Fibroblast of upper back skin (primary cell): Measurements from ENCODE around the gene NRN1.
"Not testable (repeated sequence)": the region's sequence is repeated elsewhere in the genome, so short reads cannot be mapped to it uniquely, and the experiment has no call there.

Experiments
- DNase-seq: peaks from one replicate; pipeline ENCODE4 v3.0.0-alpha.2; 2013

The NRN1 gene

GRCh38 chr6:6006428-6007365 lies at the start of gene NRN1:
TSS of gene NRN1 (minus strand) at chr6:6006925. CDS start at chr6:6006749, 176 bp downstream.
- peak; percentile 73 for DNase-seq

GRCh38 chr6:6052216-6052615 lies 45.5 kb upstream of the NRN1 start:
- no peak for DNase-seq

GRCh38 chr6:6046716-6047115 lies 40.0 kb upstream of the NRN1 start:
- DNase-seq: no peak

GRCh38 chr6:6039946-6040509 lies 33.3 kb upstream of the NRN1 start:
- no peak for DNase-seq

GRCh38 chr6:6037179-6037578 lies 30.5 kb upstream of the NRN1 start:
- DNase-seq: no peak

- no peak for DNase-seq
Observed at GRCh38 chr6:6033858-6034257, 27.1 kb upstream of the NRN1 start.

GRCh38 chr6:6026513-6027205 lies 19.9 kb upstream of the NRN1 start:
- no peak for DNase-seq

GRCh38 chr6:6025736-6026135 lies 19.0 kb upstream of the NRN1 start:
- DNase-seq: no peak

GRCh38 chr6:6024220-6024619 lies 17.5 kb upstream of the NRN1 start:
- DNase-seq: no peak

GRCh38 chr6:6022841-6023240 lies 16.1 kb upstream of the NRN1 start:
- DNase-seq: not testable (repeated sequence)

- peak; percentile 92 for DNase-seq
Observed at GRCh38 chr6:6008648-6009421, 2.1 kb upstream of the NRN1 start.

- DNase-seq: no peak
Observed at GRCh38 chr6:6008089-6008647, 1.4 kb upstream of the NRN1 start.

GRCh38 chr6:6007366-6008088 lies 802 bp upstream of the NRN1 start:
- DNase-seq: peak; percentile 50

- DNase-seq: no peak
Observed at GRCh38 chr6:6006006-6006427, 708 bp downstream of the NRN1 start.

GRCh38 chr6:6005051-6006005 lies 1.4 kb downstream of the NRN1 start:
- DNase-seq: peak; percentile 7

GRCh38 chr6:6004390-6004995 lies 2.2 kb downstream of the NRN1 start:
- peak; percentile 33 for DNase-seq

GRCh38 chr6:6003621-6004366 lies 2.9 kb downstream of the NRN1 start:
- peak; percentile 41 for DNase-seq

GRCh38 chr6:6002848-6003620 lies 3.7 kb downstream of the NRN1 start:
- peak; percentile 12 for DNase-seq
